Medulla oblongata (tissue), 1 donor: Measurements from ENCODE around the gene ZGPAT.
"Not testable (repeated sequence)": the region's sequence is repeated elsewhere in the genome, so short reads cannot be mapped to it uniquely, and the experiment has no call there.

Source experiments
- DNase-seq: peaks from one replicate; pipeline ENCODE4 v3.0.0-alpha.2; 2015; ENCODE audit errors: extremely low spot score

ZGPAT gene

GRCh38 chr20:63703471-63703975, 4.3 kb upstream of the ZGPAT start:
- no peak for DNase-seq

DNA sequence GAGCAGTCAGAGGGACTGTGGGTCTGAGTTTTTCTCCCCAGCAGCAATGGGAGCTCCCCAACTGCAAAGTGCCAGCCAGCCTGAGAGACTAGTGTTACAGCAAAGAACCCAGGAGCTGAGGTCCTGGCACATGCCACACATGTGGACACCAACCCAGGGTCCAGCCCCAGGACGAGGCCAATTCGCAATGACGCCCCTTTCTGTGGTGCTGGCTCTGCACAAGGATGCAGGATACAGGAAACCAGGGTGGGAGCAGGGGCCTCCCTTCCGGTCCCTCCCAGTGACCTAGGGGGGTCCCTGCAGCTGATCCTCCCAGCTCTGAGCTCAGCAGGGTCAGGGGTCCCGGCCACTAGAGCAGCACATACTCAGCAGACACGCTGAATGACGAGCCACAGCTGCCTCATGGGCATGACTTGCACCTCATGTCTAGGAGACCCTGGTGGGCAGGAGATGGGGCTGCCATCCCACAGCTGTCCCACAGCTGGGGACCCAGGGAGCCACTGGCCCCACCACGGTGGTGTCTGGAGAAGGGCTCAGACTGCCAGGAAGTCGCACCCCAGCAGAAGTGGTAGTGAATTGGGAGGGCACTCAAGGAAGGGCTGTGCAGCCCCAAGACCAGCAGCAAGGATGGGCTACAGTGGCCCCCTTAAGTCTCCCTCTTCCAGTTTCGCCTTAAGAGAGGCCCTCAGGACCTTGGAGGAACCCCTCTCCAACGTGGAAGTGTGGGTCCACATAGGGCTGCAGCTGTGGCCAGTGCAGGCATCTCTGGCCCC, 3.7 kb upstream of the ZGPAT start:
- DNase-seq, result no peak

GRCh38 chr20:63704749-63705117, 3.1 kb upstream of the ZGPAT start:
- no peak for DNase-seq

GRCh38 chr20:63705232-63706026, 2.4 kb upstream of the ZGPAT start:
- no peak for DNase-seq

- no peak for DNase-seq
These were observed 1.7 kb upstream of the ZGPAT start for GRCh38 chr20:63706027-63706695.

GRCh38 chr20:63706852-63707557, 834 bp upstream of the ZGPAT start:
- DNase-seq, result no peak

- DNase-seq, result no peak
These were observed 686 bp downstream of the ZGPAT start for GRCh38 chr20:63708301-63709148.

DNA sequence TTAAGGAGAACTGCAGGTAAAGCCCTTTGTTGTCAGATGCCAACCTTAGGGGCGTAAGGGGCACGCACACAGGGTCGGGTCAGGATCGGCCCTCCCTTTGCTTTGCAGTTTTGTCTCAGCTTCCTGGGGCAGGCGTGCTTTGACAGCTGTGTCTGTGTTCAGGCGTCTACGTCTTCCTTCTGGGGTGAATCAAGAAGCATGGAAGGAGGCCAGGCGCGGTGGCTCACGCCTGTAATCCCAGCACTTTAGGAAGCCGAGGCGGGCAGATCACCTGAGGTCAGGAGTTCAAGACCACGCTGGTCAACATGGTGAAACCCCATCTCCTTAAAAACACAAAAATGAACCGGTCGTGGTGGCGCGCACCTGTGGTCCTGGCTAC, 1.3 kb downstream of the ZGPAT start:
- DNase-seq, result no peak

DNA sequence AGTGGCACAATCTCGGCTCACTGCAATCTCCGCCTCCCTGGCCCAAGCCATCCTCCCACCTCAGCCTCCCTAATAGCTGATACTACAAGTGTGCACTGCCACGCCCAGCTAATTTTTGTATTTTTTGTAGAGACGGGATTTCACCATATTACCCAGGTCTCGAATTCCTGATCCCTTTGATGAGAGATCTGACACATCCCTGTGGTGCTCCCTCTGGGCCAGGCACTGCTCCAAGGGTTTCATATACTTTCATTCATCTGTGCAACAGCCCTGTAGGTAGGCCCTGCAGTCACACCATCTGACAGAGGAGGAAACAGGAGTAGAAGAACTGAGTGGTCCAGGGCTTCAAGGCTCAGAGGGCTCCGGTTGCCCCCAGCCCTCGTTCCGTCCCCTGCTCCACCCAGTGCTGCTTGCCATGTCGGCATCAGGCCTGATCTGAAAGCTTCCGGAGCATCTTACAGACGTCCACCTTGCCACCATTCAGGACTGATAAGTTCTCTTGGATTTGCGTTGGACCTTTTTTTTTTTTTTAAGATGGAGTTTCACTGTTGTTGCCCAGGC, 3.3 kb downstream of the ZGPAT start:
- DNase-seq, result no peak

GRCh38 chr20:63712191-63712590, 4.4 kb downstream of the ZGPAT start:
- no peak for DNase-seq

GRCh38 chr20:63714858-63715257, 7.0 kb downstream of the ZGPAT start:
- no peak for DNase-seq

GRCh38 chr20:63718996-63719395, 11.2 kb downstream of the ZGPAT start:
- no peak for DNase-seq

- not testable (repeated sequence) for DNase-seq
These were observed 15.3 kb downstream of the ZGPAT start for GRCh38 chr20:63722967-63723622.

GRCh38 chr20:63730189-63730733, 22.4 kb downstream of the ZGPAT start:
- DNase-seq, result not testable (repeated sequence)

GRCh38 chr20:63731410-63731809, 23.6 kb downstream of the ZGPAT start:
- no peak for DNase-seq

- no peak for DNase-seq
These were observed 24.6 kb downstream of the ZGPAT start for GRCh38 chr20:63732118-63733095.

GRCh38 chr20:63733117-63733516, 25.3 kb downstream of the ZGPAT start:
- no peak for DNase-seq

GRCh38 chr20:63733579-63734081, 25.8 kb downstream of the ZGPAT start:
- DNase-seq, result no peak
